Ovary (tissue), 3 donors: ENCODE data around the gene SBNO1.

Experiments used
- EP300 ChIP-seq: sonication (generic); formaldehyde crosslinking; IDR thresholded peaks from one replicate; pipeline ENCODE4 v1.6.1; 2017; ENCODE audit warnings: antibody characterized with exemption
- POLR2A ChIP-seq: fragments of 450-650 bp; IDR thresholded peaks from one replicate; pipeline ENCODE4 v1.6.1; 2017; ENCODE audit warnings: antibody characterized with exemption, mild to moderate bottlenecking, moderate library complexity
- TF ChIP-seq, protein P1 (sequence below), 3 donors: fragments of 450-650 bp in 2 of 3; fragments of 200-600 bp in 1 of 3; IDR thresholded peaks; one replicate each; pipeline versions ENCODE4 v1.5.1 to v1.8.0; 2016 to 2022; ENCODE audit warnings: antibody characterized with exemption in 3 of 3, mild to moderate bottlenecking in 1 of 3
- donor health status: DM: no; HTN: no; CAD: no.

DNA sequence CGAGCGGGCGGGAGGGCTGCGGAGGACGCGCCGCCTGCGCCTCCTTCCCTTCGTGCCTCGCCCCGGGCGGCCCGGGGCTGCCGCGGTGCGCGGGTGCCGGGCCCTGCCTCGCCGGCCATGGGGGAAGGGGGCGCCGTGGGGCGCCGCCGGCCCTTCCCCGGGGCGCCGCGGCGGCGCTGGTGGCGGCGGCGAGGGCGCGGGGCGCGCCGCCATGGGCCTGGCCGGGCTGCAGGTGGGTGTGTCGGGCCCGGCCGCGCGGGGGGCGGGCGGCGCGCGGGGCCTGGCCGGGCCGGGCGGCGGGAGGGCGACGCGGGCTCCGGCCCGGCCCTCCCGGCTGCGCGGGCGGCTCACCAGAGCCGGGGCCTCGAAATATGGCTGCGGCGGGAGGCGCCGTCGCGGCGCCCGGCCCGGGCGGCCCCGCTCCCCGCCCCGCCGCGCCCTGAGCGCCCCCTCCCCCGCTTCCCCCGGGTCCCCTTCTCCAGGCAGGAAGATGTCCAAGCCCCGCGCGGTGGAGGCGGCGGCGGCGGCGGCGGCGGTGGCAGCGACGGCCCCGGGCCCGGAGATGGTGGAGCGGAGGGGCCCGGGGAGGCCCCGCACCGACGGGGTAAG lies 24.4 kb upstream of the SBNO1 start:
- TF ChIP-seq, protein P1, sequence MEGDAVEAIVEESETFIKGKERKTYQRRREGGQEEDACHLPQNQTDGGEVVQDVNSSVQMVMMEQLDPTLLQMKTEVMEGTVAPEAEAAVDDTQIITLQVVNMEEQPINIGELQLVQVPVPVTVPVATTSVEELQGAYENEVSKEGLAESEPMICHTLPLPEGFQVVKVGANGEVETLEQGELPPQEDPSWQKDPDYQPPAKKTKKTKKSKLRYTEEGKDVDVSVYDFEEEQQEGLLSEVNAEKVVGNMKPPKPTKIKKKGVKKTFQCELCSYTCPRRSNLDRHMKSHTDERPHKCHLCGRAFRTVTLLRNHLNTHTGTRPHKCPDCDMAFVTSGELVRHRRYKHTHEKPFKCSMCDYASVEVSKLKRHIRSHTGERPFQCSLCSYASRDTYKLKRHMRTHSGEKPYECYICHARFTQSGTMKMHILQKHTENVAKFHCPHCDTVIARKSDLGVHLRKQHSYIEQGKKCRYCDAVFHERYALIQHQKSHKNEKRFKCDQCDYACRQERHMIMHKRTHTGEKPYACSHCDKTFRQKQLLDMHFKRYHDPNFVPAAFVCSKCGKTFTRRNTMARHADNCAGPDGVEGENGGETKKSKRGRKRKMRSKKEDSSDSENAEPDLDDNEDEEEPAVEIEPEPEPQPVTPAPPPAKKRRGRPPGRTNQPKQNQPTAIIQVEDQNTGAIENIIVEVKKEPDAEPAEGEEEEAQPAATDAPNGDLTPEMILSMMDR (IDR thresholded peaks at IDR 0.05): no peak
- TF ChIP-seq POLR2A: no peak
- no peak for TF ChIP-seq EP300
